ENCODE measurements around the gene LVRN.

Gene LVRN

GRCh38 chr5:115941051-115941675, 21.1 kb upstream of the LVRN start:
- Histone ChIP-seq H3K36me3 (replicated peaks) (no peaks in the 10 kb centered on the region), H3K27me3 (replicated peaks) (no peaks in the 10 kb centered on the region), H3K4me3 (ENCODE audit: low read depth, low read length) (peak overlapping the region; percentile 34), H3K27ac (peak overlapping the region; percentile 96)
- DNase-seq: peak; percentile 96
- no peak for TF ChIP-seq CTCF (IDR thresholded peaks at IDR 0.05; ENCODE audit: low read depth, low read length, missing control alignments)
- in situ Hi-C loops (cut with HindIII; ENCODE audit: low pct_ligation_motif_present, low sequenced_read_pairs): no loop called here

- no peak for DNase-seq
- in situ Hi-C loops (cut with HindIII; ENCODE audit: low pct_ligation_motif_present, low sequenced_read_pairs): no loop called here
- no peak overlapping the region for H3K4me3 ChIP-seq (ENCODE audit: low read depth, low read length)
Measured at GRCh38 chr5:115944501-115944900, 17.8 kb upstream of the LVRN start.

GRCh38 chr5:115946655-115947054, 15.6 kb upstream of the LVRN start:
- Histone ChIP-seq H3K36me3 (replicated peaks) (no peaks in the 10 kb centered on the region), H3K27ac (peak overlapping the region; percentile 51), H3K4me3 (ENCODE audit: low read depth, low read length) (no peak overlapping the region), H3K27me3 (replicated peaks) (no peaks in the 10 kb centered on the region)
- no peak for TF ChIP-seq CTCF (IDR thresholded peaks at IDR 0.05; ENCODE audit: low read depth, low read length, missing control alignments)
- in situ Hi-C loops (cut with HindIII; ENCODE audit: low pct_ligation_motif_present, low sequenced_read_pairs): no loop called here
- peak; percentile 36 for DNase-seq

More at GRCh38 chr5:115944501-115944900, 17.8 kb upstream of the LVRN start:
- H3K27me3 ChIP-seq (replicated peaks): no peaks in the 10 kb centered on the region
- H3K36me3 ChIP-seq (replicated peaks): no peaks in the 10 kb centered on the region
- no peak for TF ChIP-seq CTCF (IDR thresholded peaks at IDR 0.05; ENCODE audit: low read depth, low read length, missing control alignments)
- H3K27ac ChIP-seq: no peak overlapping the region

- in situ Hi-C loops (cut with HindIII; ENCODE audit: low pct_ligation_motif_present, low sequenced_read_pairs): no loop called here
- no peaks in the 10 kb centered on the region for H3K36me3 ChIP-seq (replicated peaks)
Measured at GRCh38 chr5:115947260-115947659, 15.0 kb upstream of the LVRN start.

GRCh38 chr5:115948091-115948534, 14.2 kb upstream of the LVRN start:
- in situ Hi-C loops (cut with HindIII; ENCODE audit: low pct_ligation_motif_present, low sequenced_read_pairs): no loop called here

More at GRCh38 chr5:115947260-115947659, 15.0 kb upstream of the LVRN start:
- TF ChIP-seq CTCF (IDR thresholded peaks at IDR 0.05; ENCODE audit: low read depth, low read length, missing control alignments): peak; percentile 1
- H3K4me3 ChIP-seq (ENCODE audit: low read depth, low read length): no peak overlapping the region
- peak; percentile 57 for DNase-seq
- H3K27me3 ChIP-seq (replicated peaks): no peaks in the 10 kb centered on the region
- H3K27ac ChIP-seq: peak overlapping the region; percentile 51

More at GRCh38 chr5:115948091-115948534, 14.2 kb upstream of the LVRN start:
- Histone ChIP-seq H3K4me3 (ENCODE audit: low read depth, low read length) (no peak overlapping the region), H3K36me3 (replicated peaks) (no peaks in the 10 kb centered on the region), H3K27ac (no peak overlapping the region), H3K27me3 (replicated peaks) (no peaks in the 10 kb centered on the region)
- no peak for TF ChIP-seq CTCF (IDR thresholded peaks at IDR 0.05; ENCODE audit: low read depth, low read length, missing control alignments)
- DNase-seq: no peak

Data from brain microvascular endothelial cell (primary cell).